GM10248 (cell line): Measurements from ENCODE around the gene PLA2G4E.

Experiments used
- CTCF ChIA-PET: fragments of 300-600 bp; sonication (Branson Sonifier 250); formaldehyde crosslinking; extraction: SDS; loops from one replicate; lab custom pipeline; 2021; ENCODE audit warnings: antibody characterized with exemption; lab: Yijun Ruan, JAX
- POLR2A ChIA-PET: fragments of 350-650 bp; sonication (Branson Sonifier 250); formaldehyde crosslinking; extraction: SDS; loops from one replicate; lab custom pipeline; 2020; ENCODE audit warnings: antibody characterized with exemption; lab: Yijun Ruan, JAX
- DNase-seq: peaks from one replicate; pipeline ENCODE4 v3.0.0; 2012; ENCODE audit errors: extremely low spot score
- TF ChIP-seq, protein P1 (sequence below): IDR thresholded peaks from 2 replicates; pipeline ENCODE4 v1.5.1; 2012; ENCODE audit warnings: mild to moderate bottlenecking, low read depth; ENCODE audit errors: extremely low read depth, missing control alignments, control extremely low read depth

PLA2G4E gene, protein sequence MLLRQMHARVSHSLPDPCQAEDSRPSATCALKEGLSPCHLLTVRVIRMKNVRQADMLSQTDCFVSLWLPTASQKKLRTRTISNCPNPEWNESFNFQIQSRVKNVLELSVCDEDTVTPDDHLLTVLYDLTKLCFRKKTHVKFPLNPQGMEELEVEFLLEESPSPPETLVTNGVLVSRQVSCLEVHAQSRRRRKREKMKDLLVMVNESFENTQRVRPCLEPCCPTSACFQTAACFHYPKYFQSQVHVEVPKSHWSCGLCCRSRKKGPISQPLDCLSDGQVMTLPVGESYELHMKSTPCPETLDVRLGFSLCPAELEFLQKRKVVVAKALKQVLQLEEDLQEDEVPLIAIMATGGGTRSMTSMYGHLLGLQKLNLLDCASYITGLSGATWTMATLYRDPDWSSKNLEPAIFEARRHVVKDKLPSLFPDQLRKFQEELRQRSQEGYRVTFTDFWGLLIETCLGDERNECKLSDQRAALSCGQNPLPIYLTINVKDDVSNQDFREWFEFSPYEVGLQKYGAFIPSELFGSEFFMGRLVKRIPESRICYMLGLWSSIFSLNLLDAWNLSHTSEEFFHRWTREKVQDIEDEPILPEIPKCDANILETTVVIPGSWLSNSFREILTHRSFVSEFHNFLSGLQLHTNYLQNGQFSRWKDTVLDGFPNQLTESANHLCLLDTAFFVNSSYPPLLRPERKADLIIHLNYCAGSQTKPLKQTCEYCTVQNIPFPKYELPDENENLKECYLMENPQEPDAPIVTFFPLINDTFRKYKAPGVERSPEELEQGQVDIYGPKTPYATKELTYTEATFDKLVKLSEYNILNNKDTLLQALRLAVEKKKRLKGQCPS

DNA sequence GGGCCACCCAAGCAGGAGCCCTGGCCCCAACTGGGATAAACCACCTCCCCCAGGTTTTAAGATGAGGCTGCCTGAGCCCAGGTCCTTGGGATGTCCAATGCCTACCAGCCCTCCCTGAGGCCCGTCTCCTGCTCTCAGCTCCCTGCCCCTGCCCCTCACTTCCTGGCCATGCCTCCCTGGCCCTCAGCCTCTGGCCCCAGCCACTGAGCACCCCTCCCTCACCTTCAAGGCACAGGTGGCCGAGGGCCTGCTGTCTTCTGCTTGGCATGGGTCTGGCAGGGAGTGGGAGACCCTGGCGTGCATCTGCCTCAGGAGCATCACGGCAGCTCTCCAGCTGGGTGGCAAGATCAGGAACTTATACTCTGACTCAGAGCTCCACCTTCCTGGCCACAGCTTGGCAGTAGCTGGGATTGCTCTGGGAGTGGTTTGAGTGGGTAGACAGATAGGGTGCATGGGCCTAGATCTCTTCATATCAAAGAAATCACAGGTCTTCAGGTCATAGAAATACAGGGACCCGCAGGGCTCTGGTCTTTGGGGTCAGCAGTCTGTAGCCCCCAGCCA, at the start of gene PLA2G4E:
Gene PLA2G4E, minus strand, starts transcription at position 330 of the 561 bp plus-strand sequence. Its CDS starts 12 bp downstream, at position 318.
- POLR2A ChIA-PET: no interaction called here

DNA sequence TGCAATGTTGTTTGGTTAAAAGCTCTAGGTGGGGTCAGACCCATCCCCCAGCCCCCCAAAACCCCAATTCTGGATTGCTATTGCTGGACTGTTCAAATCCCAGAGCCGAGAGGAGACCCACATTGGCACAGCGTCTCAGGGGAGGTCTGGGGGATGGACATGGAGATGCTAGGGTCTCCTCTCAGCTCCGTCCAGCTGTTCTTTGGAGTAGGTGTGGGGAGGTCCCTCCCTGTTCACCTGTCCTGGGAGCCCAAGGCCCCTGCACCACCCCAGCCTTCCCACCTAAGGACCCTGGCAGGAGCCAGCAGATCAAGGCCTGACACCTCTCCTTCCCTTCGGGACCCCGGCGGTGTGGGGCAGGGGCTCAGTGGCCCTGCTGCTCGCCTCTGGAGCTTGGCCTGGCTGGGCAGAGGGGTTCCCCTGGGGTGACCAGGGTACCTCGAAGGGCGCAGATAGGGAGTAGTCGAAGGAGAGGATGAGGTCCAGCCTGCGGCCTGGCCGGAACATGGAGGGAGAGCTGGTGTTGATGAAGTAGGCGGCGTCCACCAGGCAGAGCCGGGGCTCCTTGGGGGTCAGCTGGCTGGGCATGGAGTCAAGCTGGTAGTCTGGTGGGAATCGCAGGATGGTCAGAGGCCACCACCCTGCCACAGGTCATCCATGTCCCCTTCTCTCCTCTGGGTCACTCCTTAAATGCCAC, 49.6 kb upstream of the PLA2G4E start:
- DNase-seq: no peak
- ChIA-PET POLR2A (no interaction called here), CTCF (interaction anchor here (0.8 to 5.9 kb wide), 5 partner anchors 9 to 401 kb away, joined by 3 to 55 read pairs (median 4); no protein-coding TSS in a partner anchor)
- TF ChIP-seq, protein P1, sequence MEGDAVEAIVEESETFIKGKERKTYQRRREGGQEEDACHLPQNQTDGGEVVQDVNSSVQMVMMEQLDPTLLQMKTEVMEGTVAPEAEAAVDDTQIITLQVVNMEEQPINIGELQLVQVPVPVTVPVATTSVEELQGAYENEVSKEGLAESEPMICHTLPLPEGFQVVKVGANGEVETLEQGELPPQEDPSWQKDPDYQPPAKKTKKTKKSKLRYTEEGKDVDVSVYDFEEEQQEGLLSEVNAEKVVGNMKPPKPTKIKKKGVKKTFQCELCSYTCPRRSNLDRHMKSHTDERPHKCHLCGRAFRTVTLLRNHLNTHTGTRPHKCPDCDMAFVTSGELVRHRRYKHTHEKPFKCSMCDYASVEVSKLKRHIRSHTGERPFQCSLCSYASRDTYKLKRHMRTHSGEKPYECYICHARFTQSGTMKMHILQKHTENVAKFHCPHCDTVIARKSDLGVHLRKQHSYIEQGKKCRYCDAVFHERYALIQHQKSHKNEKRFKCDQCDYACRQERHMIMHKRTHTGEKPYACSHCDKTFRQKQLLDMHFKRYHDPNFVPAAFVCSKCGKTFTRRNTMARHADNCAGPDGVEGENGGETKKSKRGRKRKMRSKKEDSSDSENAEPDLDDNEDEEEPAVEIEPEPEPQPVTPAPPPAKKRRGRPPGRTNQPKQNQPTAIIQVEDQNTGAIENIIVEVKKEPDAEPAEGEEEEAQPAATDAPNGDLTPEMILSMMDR: no peak

More for the DNA sequence above, at the start of gene PLA2G4E:
- CTCF ChIA-PET: interaction anchor here (5.9 kb wide), 1 partner anchor 31 kb away, joined by 22 read pairs; no protein-coding TSS in a partner anchor
- TF ChIP-seq, protein P1: no peak
- DNase-seq: no peak

DNA sequence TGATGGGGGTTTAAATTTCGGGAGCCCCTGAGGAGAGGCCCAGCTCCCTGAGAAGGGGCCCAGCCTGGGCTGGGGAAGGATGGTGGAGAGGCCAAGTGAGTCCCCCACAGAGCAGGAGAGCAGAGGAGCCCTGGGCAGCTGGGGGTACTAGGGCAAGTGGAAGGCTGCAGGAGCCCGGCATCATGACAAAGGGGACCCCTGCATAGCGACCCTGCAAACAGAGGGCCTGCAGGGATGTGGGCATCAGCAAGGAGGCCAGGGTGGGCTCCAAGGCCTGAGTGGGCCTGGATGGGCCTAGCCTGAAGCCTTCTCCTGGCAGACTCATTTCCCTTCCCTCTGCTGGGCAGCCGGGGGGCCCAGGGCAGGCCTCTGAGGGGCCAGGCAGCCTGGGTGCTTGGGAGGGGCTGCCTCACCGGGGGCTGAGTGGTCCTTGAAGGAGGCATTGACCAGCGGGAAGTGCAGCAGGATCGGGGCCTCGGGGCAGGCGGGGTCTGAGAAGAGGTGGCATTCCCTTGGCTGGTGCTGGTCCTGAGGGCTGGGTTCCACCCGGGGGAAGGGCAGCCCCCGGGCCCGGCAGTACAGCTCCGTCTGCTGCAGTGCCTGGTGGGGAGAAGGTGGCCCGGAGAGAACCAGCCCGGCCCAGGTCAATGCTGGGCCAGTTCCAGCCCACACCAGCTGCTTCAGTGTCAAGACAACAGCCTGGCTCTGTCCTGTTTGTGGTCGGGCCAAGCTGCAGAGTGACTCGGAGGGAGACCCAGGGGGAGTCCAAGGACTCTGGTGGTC, 48.8 kb upstream of the PLA2G4E start:
- CTCF ChIA-PET: interaction anchor here (0.8 to 5.9 kb wide), 6 partner anchors 9 to 402 kb away, joined by 3 to 25 read pairs (median 4); no protein-coding TSS in a partner anchor
- DNase-seq: no peak
- TF ChIP-seq, protein P1: no peak
- POLR2A ChIA-PET: no interaction called here

DNA sequence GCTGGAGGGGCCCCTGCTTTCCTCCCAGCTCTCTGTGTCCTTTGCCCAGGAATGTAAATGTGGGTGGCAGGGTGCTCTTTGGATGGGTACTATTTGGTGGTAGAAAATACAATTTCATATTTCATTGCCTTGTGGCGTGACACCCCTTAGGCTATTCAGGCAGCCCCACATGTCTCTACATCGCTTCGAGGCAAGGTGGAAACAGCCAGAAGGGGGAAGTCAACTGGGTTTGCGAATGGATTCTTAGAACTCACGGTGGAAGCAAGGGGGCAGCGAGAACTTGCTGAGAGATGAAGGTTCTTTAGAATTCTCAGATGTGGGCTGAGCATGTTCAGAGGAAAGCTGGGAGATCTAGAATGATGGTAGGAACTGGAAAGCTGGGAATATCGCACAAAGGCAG, 48.2 kb upstream of the PLA2G4E start:
- no peak for DNase-seq
- ChIA-PET CTCF (interaction anchor here (1.0 to 1.5 kb wide), 5 partner anchors 12 to 402 kb away, joined by 3 to 6 read pairs (median 3); no protein-coding TSS in a partner anchor), POLR2A (no interaction called here)
- TF ChIP-seq, protein P1: no peak

DNA sequence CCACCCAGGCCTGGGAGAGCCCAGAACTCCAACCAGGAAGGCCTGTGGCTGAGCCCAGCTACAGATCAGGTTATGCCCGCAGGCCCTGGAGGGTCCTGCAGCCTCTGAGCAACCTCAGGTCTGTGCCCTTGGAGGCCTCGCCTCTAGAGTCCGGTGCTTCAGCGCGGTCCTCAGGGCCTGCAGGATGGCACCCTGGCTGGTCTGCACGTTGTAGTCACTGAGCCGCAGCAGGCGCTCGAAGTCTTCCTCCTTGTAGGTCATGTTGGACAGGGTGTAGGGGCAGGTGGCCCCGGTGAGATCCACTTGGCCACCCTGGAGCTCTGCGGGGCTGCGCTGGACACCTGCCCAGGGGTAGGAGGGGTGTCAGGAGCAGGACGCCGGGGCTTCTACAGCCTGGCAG, 47.8 kb upstream of the PLA2G4E start:
- TF ChIP-seq, protein P1: no peak
- ChIA-PET POLR2A (no interaction called here), CTCF (interaction anchor here (1.0 to 1.5 kb wide), 4 partner anchors 12 to 80 kb away, joined by 3 to 6 read pairs (median 4); no protein-coding TSS in a partner anchor)
- DNase-seq: no peak
